SK-N-SH (cell line): ENCODE measurements around the gene BTG1. TPM values are rescaled to one million over a fixed set of nuclear protein-coding genes. Genes with fewer than 3 reads are reported as not detected.

Source experiments
- CTCF ChIA-PET: fragments of 300-600, 350-600 bp; formaldehyde crosslinking; extraction: SDS; loops from one replicate; lab custom pipeline; 2021; lab: Yijun Ruan, JAX
- POLR2A ChIA-PET: fragments of 350-600 bp; sonication (Branson Sonifier 250); formaldehyde crosslinking; extraction: SDS; loops from one replicate; lab custom pipeline; 2020; ENCODE audit warnings: antibody characterized with exemption, inconsistent platforms; lab: Yijun Ruan, JAX
- DNase-seq: peaks from one replicate; pipeline ENCODE4 v3.0.0; 2012
- H2AFZ ChIP-seq: fragments of 200-600 bp; sonication (generic); 2 replicates; pipeline ENCODE4 v1.8.1; 2016; ENCODE audit warnings: antibody characterized with exemption, mild to moderate bottlenecking, low read depth
- H3F3A ChIP-seq: fragments of 200-600 bp; sonication (generic); replicated peaks from 2 replicates; pipeline ENCODE3; 2016; ENCODE audit warnings: antibody characterized with exemption, mild to moderate bottlenecking; ENCODE audit not compliant: insufficient read depth
- H3K27ac ChIP-seq, 2 experiments: fragments of 200-500 bp in 1 of 2; fragments of 200-600 bp in 1 of 2; sonication (Bioruptor generic) in 1 of 2; sonication (generic), shearing (Covaris generic) in 1 of 2; 2 replicates each; pipeline versions ENCODE4 v1.5.1 to v1.6.1; 2014 to 2016; ENCODE audit warnings: low read depth in 2 of 2, inconsistent platforms in 1 of 2, low read length in 1 of 2, mild to moderate bottlenecking in 1 of 2, mixed read lengths in 1 of 2
- H3K27me3 ChIP-seq: fragments of 200-600 bp; sonication (generic), shearing (Covaris generic); 2 replicates; pipeline ENCODE4 v1.6.1; 2016; ENCODE audit warnings: mixed run types; ENCODE audit not compliant: insufficient read depth
- H3K36me3 ChIP-seq, 2 experiments: fragments of 200-500 bp in 1 of 2; fragments of 200-600 bp in 1 of 2; sonication (Bioruptor generic) in 1 of 2; sonication (generic) in 1 of 2; replicated peaks in 1 of 2; 2 replicates each; pipeline versions ENCODE3 to v1.5.1; 2014 to 2016; ENCODE audit warnings: low read length in 1 of 2, mild to moderate bottlenecking in 1 of 2; ENCODE audit not compliant: insufficient read depth in 2 of 2, control insufficient read depth in 1 of 2
- H3K4me1 ChIP-seq, 2 experiments: fragments of 200-500 bp in 1 of 2; fragments of 200-600 bp in 1 of 2; sonication (Bioruptor generic) in 1 of 2; sonication (generic), shearing (Covaris generic) in 1 of 2; 2 replicates each; pipeline versions ENCODE4 v1.5.1 to v1.6.1; 2014 to 2016; ENCODE audit warnings: low read depth in 1 of 2, low read length in 1 of 2, mixed run types in 1 of 2; ENCODE audit not compliant: insufficient read depth in 2 of 2, control insufficient read depth in 1 of 2
- H3K4me2 ChIP-seq: fragments of 200-600 bp; sonication (generic), shearing (Covaris generic); 2 replicates; pipeline ENCODE4 v1.6.1; 2017; ENCODE audit warnings: mixed run types
- H3K4me3 ChIP-seq, 2 experiments: fragments of 200-500 bp in 1 of 2; fragments of 200-600 bp in 1 of 2; sonication (Bioruptor generic) in 1 of 2; sonication (generic), shearing (Covaris generic) in 1 of 2; 2 replicates each; pipeline versions ENCODE4 v1.5.1 to v1.8.1; 2014 to 2016; ENCODE audit warnings: low read depth in 2 of 2, inconsistent platforms in 1 of 2, low read length in 1 of 2, mild to moderate bottlenecking in 1 of 2, mixed read lengths in 1 of 2, moderate library complexity in 1 of 2
- H3K79me2 ChIP-seq: fragments of 200-600 bp; sonication (generic); 2 replicates; pipeline ENCODE4 v1.8.1; 2017; ENCODE audit warnings: mild to moderate bottlenecking; ENCODE audit not compliant: insufficient read depth
- H3K9ac ChIP-seq: fragments of 200-600 bp; sonication (generic); 2 replicates; pipeline ENCODE4 v1.6.1; 2017; ENCODE audit warnings: mixed run types
- H3K9me2 ChIP-seq: fragments of 200-600 bp; sonication (generic); 2 replicates; pipeline ENCODE4 v1.6.1; 2017; ENCODE audit warnings: mixed run types
- H3K9me3 ChIP-seq: fragments of 200-600 bp; sonication (generic); 2 replicates; pipeline ENCODE4 v1.6.1; 2017; ENCODE audit warnings: mixed run types, mild to moderate bottlenecking, moderate library complexity
- H4K20me1 ChIP-seq: fragments of 200-600 bp; sonication (generic); 2 replicates; pipeline ENCODE4 v1.6.1; 2017; ENCODE audit warnings: mild to moderate bottlenecking, mixed run types; ENCODE audit not compliant: insufficient read depth
- CHD2 ChIP-seq: fragments of 150-350 bp; IDR thresholded peaks from 2 replicates; pipeline ENCODE4 v1.6.1; 2018; ENCODE audit warnings: low read length; ENCODE audit not compliant: partially characterized antibody
- ELF1 ChIP-seq: IDR thresholded peaks from 2 replicates; pipeline ENCODE4 v1.4.0; 2012
- FOSL2 ChIP-seq: IDR thresholded peaks from 2 replicates; pipeline ENCODE4 v1.4.0; 2012; ENCODE audit warnings: low read depth, mild to moderate bottlenecking, moderate library complexity, borderline replicate concordance
- GABPA ChIP-seq: IDR thresholded peaks from 2 replicates; pipeline ENCODE4 v1.4.0; 2012; ENCODE audit warnings: low read depth, mild to moderate bottlenecking
- IRF3 ChIP-seq: fragments of 150-350 bp; IDR thresholded peaks from 2 replicates; pipeline ENCODE4 v1.6.1; 2016; ENCODE audit warnings: mild to moderate bottlenecking, low read depth, low read length
- JUND ChIP-seq: IDR thresholded peaks from 2 replicates; pipeline ENCODE4 v1.4.0; 2012
- MEF2A ChIP-seq: IDR thresholded peaks from 2 replicates; pipeline ENCODE4 v1.4.0; 2012; ENCODE audit warnings: low read depth, borderline replicate concordance
- NRF1 ChIP-seq: IDR thresholded peaks from 2 replicates; pipeline ENCODE4 v1.6.1; 2012; ENCODE audit warnings: low read depth, mild to moderate bottlenecking, low read length
- PBX3 ChIP-seq: IDR thresholded peaks from 2 replicates; pipeline ENCODE4; 2012
- POLR2AphosphoS5 ChIP-seq: IDR thresholded peaks from 2 replicates; pipeline ENCODE4 v1.6.1; 2012; ENCODE audit warnings: low read depth, low read length
- RAD21 ChIP-seq: IDR thresholded peaks from 2 replicates; pipeline ENCODE4 v1.6.1; 2012; ENCODE audit warnings: mild to moderate bottlenecking, low read length
- REST ChIP-seq: IDR thresholded peaks from 2 replicates; pipeline ENCODE4 v1.6.1; 2012; ENCODE audit warnings: mild to moderate bottlenecking, low read depth, low read length, moderate library complexity
- RFX5 ChIP-seq: IDR thresholded peaks from 2 replicates; pipeline ENCODE4 v1.6.1; 2012; ENCODE audit warnings: mild to moderate bottlenecking, improper control_type of control experiment, low read length
- RXRA ChIP-seq: IDR thresholded peaks from 2 replicates; pipeline ENCODE4 v1.4.0; 2012; ENCODE audit warnings: low read depth, mild to moderate bottlenecking, borderline replicate concordance
- SIN3A ChIP-seq: IDR thresholded peaks from 2 replicates; pipeline ENCODE4 v1.6.1; 2012; ENCODE audit warnings: low read depth, mild to moderate bottlenecking, low read length, moderate library complexity, borderline replicate concordance
- SMC3 ChIP-seq: IDR thresholded peaks from 2 replicates; pipeline ENCODE4 v1.6.1; 2012; ENCODE audit warnings: low read depth, low read length, improper control_type of control experiment
- TEAD4 ChIP-seq: IDR thresholded peaks from 2 replicates; pipeline ENCODE4 v1.4.0; 2012; ENCODE audit warnings: mild to moderate bottlenecking, borderline replicate concordance; ENCODE audit not compliant: insufficient read depth
- USF2 ChIP-seq: fragments of 150-350 bp; IDR thresholded peaks from 2 replicates; pipeline ENCODE4 v1.6.1; 2017; ENCODE audit warnings: antibody characterized with exemption, low read length, low read depth, borderline replicate concordance
- YY1 ChIP-seq: IDR thresholded peaks from 2 replicates; pipeline ENCODE4 v1.4.0; 2012; ENCODE audit warnings: low read depth, mild to moderate bottlenecking
- ZBTB33 ChIP-seq: IDR thresholded peaks from 2 replicates; pipeline ENCODE4 v1.4.0; 2012; ENCODE audit warnings: low read depth, borderline replicate concordance
- polyA plus RNA-seq, 3 experiments: library from polyadenylated mRNA; depleted of rRNA; stranded (reverse); fragments of >200 nt; gene quantifications; 2 replicates each; pipeline ENCODE4 v1.2.3, GENCODE V29; 2012

Gene BTG1
- polyA plus RNA-seq, 1 of the 3 experiments (the other 2 are of a cell fraction): 28.3 TPM

- no peaks in the 10 kb centered on the region for H3K27me3 ChIP-seq
- TF ChIP-seq RFX5: no peak
- TF ChIP-seq USF2: no peak
- no peak for TF ChIP-seq REST
- TF ChIP-seq FOSL2: no peak
- no peak for TF ChIP-seq POLR2AphosphoS5
- TF ChIP-seq MEF2A: no peak
- no peak for TF ChIP-seq TEAD4
- TF ChIP-seq YY1: no peak
- TF ChIP-seq JUND: no peak
- no peak for TF ChIP-seq SMC3
- TF ChIP-seq IRF3: no peak
- no peak for TF ChIP-seq SIN3A
- no peak for TF ChIP-seq ELF1
- no peak for TF ChIP-seq RXRA
- no peak for TF ChIP-seq RAD21
- no peak for TF ChIP-seq ZBTB33
- TF ChIP-seq GABPA: no peak
- TF ChIP-seq NRF1: no peak
- TF ChIP-seq PBX3: no peak
- TF ChIP-seq CHD2: no peak
- no peaks in the 10 kb centered on the region for H3K9me3 ChIP-seq
- no peak for DNase-seq
- no peaks in the 10 kb centered on the region for H4K20me1 ChIP-seq
- H3K27ac ChIP-seq: no peak overlapping the region; a peak in 1 of 4 replicates
- no peaks in the 10 kb centered on the region for H3K9me2 ChIP-seq
- no peaks in the 10 kb centered on the region for H3K79me2 ChIP-seq
- H3K4me2 ChIP-seq: no peak overlapping the region
- CTCF ChIA-PET: no interaction called here
- POLR2A ChIA-PET: no interaction called here
- H2AFZ ChIP-seq: no peak overlapping the region
- H3F3A ChIP-seq: no peaks in the 10 kb centered on the region
- no peak overlapping the region for H3K9ac ChIP-seq
- H3K36me3 ChIP-seq: no peaks in the 10 kb centered on the region
- H3K4me3 ChIP-seq: no peak overlapping the region
- peaks cover 0 to 2% of the 10 kb centered on the region in 2 experiments; a peak in 2 of 4 replicates for H3K4me1 ChIP-seq
Measured at GRCh38 chr12:92185052-92185451, 39.4 kb upstream of the BTG1 start.
